GM12875 (cell line): ENCODE data around the gene KANSL1.

ENCODE experiments used
- H3K4me3 ChIP-seq: one replicate; pipeline ENCODE4 v1.5.1; 2011; ENCODE audit warnings: low read depth, low read length, control low read depth
- TF ChIP-seq, protein P1 (sequence below): IDR thresholded peaks from 2 replicates; pipeline ENCODE4 v1.5.1; 2011; ENCODE audit warnings: low read depth, mild to moderate bottlenecking, control low read depth, inconsistent platforms, low read length, moderate library complexity, borderline replicate concordance; ENCODE audit not compliant: insufficient read depth

The KANSL1 gene

GRCh38 chr17:46124695-46125592 lies 68.3 kb downstream of the KANSL1 start:
- TF ChIP-seq, protein P1, sequence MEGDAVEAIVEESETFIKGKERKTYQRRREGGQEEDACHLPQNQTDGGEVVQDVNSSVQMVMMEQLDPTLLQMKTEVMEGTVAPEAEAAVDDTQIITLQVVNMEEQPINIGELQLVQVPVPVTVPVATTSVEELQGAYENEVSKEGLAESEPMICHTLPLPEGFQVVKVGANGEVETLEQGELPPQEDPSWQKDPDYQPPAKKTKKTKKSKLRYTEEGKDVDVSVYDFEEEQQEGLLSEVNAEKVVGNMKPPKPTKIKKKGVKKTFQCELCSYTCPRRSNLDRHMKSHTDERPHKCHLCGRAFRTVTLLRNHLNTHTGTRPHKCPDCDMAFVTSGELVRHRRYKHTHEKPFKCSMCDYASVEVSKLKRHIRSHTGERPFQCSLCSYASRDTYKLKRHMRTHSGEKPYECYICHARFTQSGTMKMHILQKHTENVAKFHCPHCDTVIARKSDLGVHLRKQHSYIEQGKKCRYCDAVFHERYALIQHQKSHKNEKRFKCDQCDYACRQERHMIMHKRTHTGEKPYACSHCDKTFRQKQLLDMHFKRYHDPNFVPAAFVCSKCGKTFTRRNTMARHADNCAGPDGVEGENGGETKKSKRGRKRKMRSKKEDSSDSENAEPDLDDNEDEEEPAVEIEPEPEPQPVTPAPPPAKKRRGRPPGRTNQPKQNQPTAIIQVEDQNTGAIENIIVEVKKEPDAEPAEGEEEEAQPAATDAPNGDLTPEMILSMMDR = no peak

GRCh38 chr17:46123607-46124006 lies 69.6 kb downstream of the KANSL1 start:
- TF ChIP-seq, protein P1 = no peak
- no peak overlapping the region for H3K4me3 ChIP-seq

More at GRCh38 chr17:46124695-46125592, 68.3 kb downstream of the KANSL1 start:
- H3K4me3 ChIP-seq = no peak overlapping the region

DNA sequence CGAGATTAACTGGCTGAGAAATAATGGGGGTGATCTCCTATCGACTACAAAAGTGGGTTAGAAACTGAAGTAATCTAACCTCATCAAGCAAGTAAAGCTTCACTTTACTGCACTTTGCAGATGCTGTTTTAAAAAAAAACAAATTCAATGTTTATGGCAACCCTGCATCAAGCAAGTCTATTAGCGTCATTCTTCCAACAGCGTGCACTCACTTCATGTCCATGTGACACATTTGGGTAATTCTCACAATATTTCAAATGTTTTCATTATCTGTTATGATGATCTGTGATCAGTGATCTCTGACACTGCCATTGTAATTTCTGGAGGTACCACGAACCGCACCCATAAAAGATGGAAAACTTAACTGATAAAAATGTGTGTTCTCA lies 70.8 kb downstream of the KANSL1 start:
- H3K4me3 ChIP-seq = no peak overlapping the region
- TF ChIP-seq, protein P1 = no peak

DNA sequence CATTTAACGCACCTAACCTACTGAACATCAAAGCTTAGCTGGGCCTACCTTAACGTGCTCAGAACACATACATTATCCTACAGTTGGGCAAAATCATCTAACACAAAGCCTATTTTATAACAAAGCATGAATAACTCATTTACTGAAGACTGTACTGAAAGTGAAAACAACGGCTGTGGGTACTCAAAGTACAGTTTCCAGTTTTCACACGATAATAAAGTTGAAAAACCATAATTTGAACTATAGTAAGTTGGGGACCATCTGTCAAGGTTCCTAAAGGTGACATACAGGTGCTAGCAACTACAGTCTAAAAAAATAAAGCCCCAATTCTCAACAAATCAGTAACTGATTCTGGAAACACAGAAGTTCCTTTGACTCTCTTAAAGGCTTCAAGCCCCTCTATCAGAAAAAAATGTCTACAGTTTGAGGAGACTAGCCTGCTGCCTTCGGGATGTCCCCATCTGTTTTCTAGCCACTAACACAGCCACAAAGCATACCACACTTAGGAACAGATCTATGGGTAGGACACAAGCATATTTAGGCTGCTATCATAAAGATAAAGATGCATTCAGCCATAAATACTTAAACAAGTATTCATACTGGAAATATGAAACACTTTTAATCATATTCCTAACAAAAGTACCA lies 71.3 kb downstream of the KANSL1 start:
- TF ChIP-seq, protein P1 = no peak
- no peak overlapping the region for H3K4me3 ChIP-seq

GRCh38 chr17:46121165-46121764 lies 72.0 kb downstream of the KANSL1 start:
- TF ChIP-seq, protein P1 = no peak
- H3K4me3 ChIP-seq = no peak overlapping the region

- no peak overlapping the region for H3K4me3 ChIP-seq
- TF ChIP-seq, protein P1 = no peak
These were observed 72.7 kb downstream of the KANSL1 start for GRCh38 chr17:46120537-46120936.
